A549 (cell line): ENCODE results near the gene ABCA4. TPM values are rescaled to one million over a fixed set of nuclear protein-coding genes. Genes with fewer than 3 reads are reported as not detected.

Experiments used
- ATAC-seq, 2 experiments: fragments of 200-7000 bp in 1 of 2; fragments of >200 bp in 1 of 2; cut with Nextera tagmentation in 1 of 2; cut with Tn5 transposase in 1 of 2; 3 replicates each; pipeline versions ENCODE4 v1.8.0 to v1.9.1; 2018 to 2020; ENCODE audit warnings: mild to moderate bottlenecking in 1 of 2, moderate library complexity in 1 of 2
- CTCF ChIA-PET: fragments of 300-600 bp; sonication (Branson Sonifier 250); formaldehyde crosslinking; extraction: SDS; loops from one replicate; lab custom pipeline; 2021; ENCODE audit warnings: antibody characterized with exemption, inconsistent platforms; lab: Yijun Ruan, JAX
- POLR2A ChIA-PET: fragments of 350-600 bp; formaldehyde crosslinking; extraction: SDS; loops from one replicate; lab custom pipeline; 2021; ENCODE audit warnings: antibody characterized with exemption, inconsistent platforms; lab: Yijun Ruan, JAX
- DNase-seq, 2 experiments: peaks; one replicate each; pipeline versions ENCODE4 v3.0.0 to v3.0.0-alpha.2; 2011 to 2016; ENCODE audit warnings: low read depth in 1 of 2, low spot score in 1 of 2
- FAIRE-seq: peaks from 2 replicates; lab custom pipeline; 2011; peaks lifted over from hg19 to GRCh38; lab: Jason Lieb, UNC
- H3K27ac ChIP-seq, 2 experiments: fragments of >200 bp; sonication (Bioruptor Twin); formaldehyde crosslinking; 3 replicates each; pipeline ENCODE4 v1.5.1; 2016 to 2017
- H3K4me1 ChIP-seq: fragments of >200 bp; sonication (Bioruptor Twin); formaldehyde crosslinking; 3 replicates; pipeline ENCODE4 v1.6.1; 2016
- H3K4me2 ChIP-seq: fragments of >200 bp; sonication (Bioruptor Twin); formaldehyde crosslinking; 3 replicates; pipeline ENCODE4 v1.6.1; 2016
- H3K4me3 ChIP-seq: fragments of >200 bp; sonication (Bioruptor Twin); formaldehyde crosslinking; 3 replicates; pipeline ENCODE4 v1.5.1; 2016
- H3K9me3 ChIP-seq: fragments of >200 bp; sonication (Bioruptor Twin); formaldehyde crosslinking; 3 replicates; pipeline ENCODE4 v1.6.1; 2016
- BCL3 ChIP-seq: fragments of >200 bp; sonication (Bioruptor Twin); formaldehyde crosslinking; IDR thresholded peaks from 3 replicates; pipeline ENCODE4 v1.6.1; 2016
- BHLHE40 ChIP-seq: IDR thresholded peaks from 2 replicates; pipeline ENCODE4 v1.6.1; 2012; ENCODE audit warnings: low read depth, low read length, inconsistent platforms
- CHD2 ChIP-seq: fragments of 150-350 bp; IDR thresholded peaks from 2 replicates; pipeline ENCODE4 v1.6.1; 2014; ENCODE audit warnings: low read length; ENCODE audit not compliant: partially characterized antibody
- CHD4 ChIP-seq: fragments of 200-600 bp; sonication (generic); IDR thresholded peaks from 2 replicates; pipeline ENCODE4 v1.6.1; 2016; ENCODE audit warnings: antibody characterized with exemption, mild to moderate bottlenecking, borderline replicate concordance
- CTCF ChIP-seq: fragments of >200 bp; sonication (Bioruptor Twin); formaldehyde crosslinking; IDR thresholded peaks from 3 replicates; pipeline ENCODE4 v1.5.1; 2016
- EHF ChIP-seq: fragments of 250-450 bp; sonication (Bioruptor Pico); IDR thresholded peaks from 2 replicates; pipeline ENCODE4 v1.5.0; 2020; ENCODE audit warnings: mild to moderate bottlenecking
- EHMT2 ChIP-seq: fragments of 200-600 bp; sonication (generic); IDR thresholded peaks from 2 replicates; pipeline ENCODE4 v1.6.1; 2016; ENCODE audit warnings: antibody characterized with exemption, low read depth, mild to moderate bottlenecking, moderate library complexity
- FOSL2 ChIP-seq, 2 experiments: fragments of 450-650 bp in 1 of 2; fragments of >200 bp in 1 of 2; sonication (Bioruptor Twin) in 1 of 2; formaldehyde crosslinking; IDR thresholded peaks; 2 replicates each; pipeline versions ENCODE4 v1.5.0 to v1.6.1; 2016 to 2020; ENCODE audit warnings: mild to moderate bottlenecking in 1 of 2, moderate library complexity in 1 of 2
- FOXS1 ChIP-seq: fragments of 250-450 bp; sonication (Bioruptor Pico); IDR thresholded peaks from 2 replicates; pipeline ENCODE4 v1.5.0; 2020; ENCODE audit warnings: mild to moderate bottlenecking, moderate library complexity
- HDAC2 ChIP-seq: fragments of 200-600 bp; sonication (generic); IDR thresholded peaks from 2 replicates; pipeline ENCODE4 v1.6.1; 2016
- HES2 ChIP-seq: fragments of >200 bp; sonication (Bioruptor Twin); formaldehyde crosslinking; IDR thresholded peaks from 2 replicates; pipeline ENCODE4 v1.6.1; 2016
- HMGXB4 ChIP-seq: fragments of 250-450 bp; sonication (Bioruptor Pico); IDR thresholded peaks from 2 replicates; pipeline ENCODE4 v1.5.0; 2021; ENCODE audit warnings: mild to moderate bottlenecking, moderate library complexity, borderline replicate concordance
- HOXB13 ChIP-seq: fragments of 250-450 bp; sonication (Bioruptor Pico); IDR thresholded peaks from 2 replicates; pipeline ENCODE4 v1.5.0; 2020; ENCODE audit warnings: low read depth, mild to moderate bottlenecking, moderate library complexity
- KDM1A ChIP-seq: fragments of 200-600 bp; sonication (generic); IDR thresholded peaks from 2 replicates; pipeline ENCODE4 v1.6.1; 2016; ENCODE audit warnings: low read depth, mild to moderate bottlenecking
- KDM5A ChIP-seq: fragments of 200-600 bp; sonication (generic); IDR thresholded peaks from 2 replicates; pipeline ENCODE4 v1.6.1; 2016; ENCODE audit warnings: antibody characterized with exemption, mild to moderate bottlenecking
- MAFK ChIP-seq: fragments of 450-650 bp; IDR thresholded peaks from 2 replicates; pipeline ENCODE4 v1.6.1; 2014; ENCODE audit not compliant: partially characterized antibody
- MYC ChIP-seq: IDR thresholded peaks from 2 replicates; pipeline ENCODE4 v1.6.1; 2012; ENCODE audit warnings: mild to moderate bottlenecking, inconsistent platforms, low read length, improper control_type of control experiment, borderline replicate concordance
- NPAS2 ChIP-seq: fragments of 250-450 bp; sonication (Bioruptor Pico); IDR thresholded peaks from 2 replicates; pipeline ENCODE4 v1.8.0; 2022; ENCODE audit warnings: mild to moderate bottlenecking, moderate library complexity, borderline replicate concordance
- PHF8 ChIP-seq: fragments of 200-600 bp; sonication (generic); IDR thresholded peaks from 2 replicates; pipeline ENCODE4 v1.6.1; 2016; ENCODE audit warnings: low read depth, mild to moderate bottlenecking, antibody characterized with exemption, moderate library complexity, borderline replicate concordance
- RFX5 ChIP-seq: fragments of 450-650 bp; IDR thresholded peaks from 2 replicates; pipeline ENCODE4 v1.7.1; 2014; ENCODE audit warnings: antibody characterized with exemption, mild to moderate bottlenecking, moderate library complexity
- SREBF2 ChIP-seq: fragments of 450-650 bp; IDR thresholded peaks from 2 replicates; pipeline ENCODE4 v1.6.1; 2014; ENCODE audit warnings: mild to moderate bottlenecking, moderate library complexity
- USF2 ChIP-seq: fragments of 450-650 bp; IDR thresholded peaks from 2 replicates; pipeline ENCODE4 v1.6.1; 2014; ENCODE audit warnings: antibody characterized with exemption
- WGBS: methylation state at CpG from one replicate; pipeline ENCODE4 v1.1.6; 2017; ENCODE audit errors: missing lambda C conversion rate; 5-methylcytosine and 5-hydroxymethylcytosine counted together
- polyA plus RNA-seq, 4 experiments: library from polyadenylated mRNA; depleted of rRNA in 3 of 4; stranded (reverse); fragments of >200 nt; fragmentation: RNase III in 1 of 4; extraction: RNeasy Plus Mini Kit Qiagen cat#74134 plus additional on column Dnase treatment in 1 of 4; gene quantifications; 2 replicates in 3 of 4; 3 replicates in 1 of 4; pipeline ENCODE4 v1.2.3, GENCODE V29; 2011 to 2017

The ABCA4 gene
- polyA plus RNA-seq, 2 of the 4 experiments (the other 2 are of a cell fraction) = 0.05 to 0.23 TPM

- no peak for TF ChIP-seq CHD4
These were observed 125.0 kb downstream of the ABCA4 start (continued) for GRCh38 chr1:93995837-93996536.

GRCh38 chr1:93993731-93994130, 127.2 kb downstream of the ABCA4 start:
- WGBS = 78% methylated on average over 6 of the region's 6 CpGs
- DNase-seq = no peak
- Histone ChIP-seq H3K9me3 (no peaks in the 10 kb centered on the region), H3K4me1 (0 out of 3 replicates have a peak, but pooled peaks cover 5% of the 10 kb centered on the region), H3K4me2 (no peak overlapping the region)
- TF ChIP-seq MYC = no peak
- TF ChIP-seq CTCF = no peak
- no peak for TF ChIP-seq KDM5A
- TF ChIP-seq MAFK = no peak
- TF ChIP-seq BHLHE40 = no peak
- TF ChIP-seq HES2 = no peak
- no peak for TF ChIP-seq KDM1A
- no peak for TF ChIP-seq HDAC2
- no peak for TF ChIP-seq EHF (CRISPR knock-in tag)
- TF ChIP-seq USF2 = no peak
- TF ChIP-seq HMGXB4 = no peak
- TF ChIP-seq RFX5 = no peak
- TF ChIP-seq SREBF2 = no peak
- no peak for TF ChIP-seq CHD4
- no peak for TF ChIP-seq HOXB13 (CRISPR knock-in tag)
- TF ChIP-seq PHF8 = no peak
- TF ChIP-seq, all 56 proteins: peak for 0
- no peak overlapping the region for H3K4me3 ChIP-seq
- CTCF ChIA-PET = interaction anchor here (0.6 to 1.4 kb wide), 2 partner anchors 46 to 89 kb away, joined by 3 to 6 read pairs; no protein-coding TSS in a partner anchor
- FAIRE-seq (no peak), ATAC-seq (no peak)
- H3K27ac ChIP-seq = no peak overlapping the region
- POLR2A ChIA-PET = no interaction called here

GRCh38 chr1:93992954-93993353, 128.0 kb downstream of the ABCA4 start:
- Histone ChIP-seq H3K4me2 (no peak overlapping the region), H3K4me1 (0 out of 3 replicates have a peak, but pooled peaks cover 5% of the 10 kb centered on the region), H3K9me3 (no peaks in the 10 kb centered on the region), H3K4me3 (no peak overlapping the region), H3K27ac (no peak overlapping the region)
- TF ChIP-seq RFX5 = no peak
- WGBS = 84% methylated on average over 10 of the region's 10 CpGs
- CTCF ChIA-PET = interaction anchor here (1.4 to 2.0 kb wide), 2 partner anchors 33 to 47 kb away, joined by 4 to 6 read pairs; no protein-coding TSS in a partner anchor
- ATAC-seq (no peak), FAIRE-seq (no peak), DNase-seq (no peak)
- POLR2A ChIA-PET = no interaction called here

GRCh38 chr1:93992190-93992589, 128.8 kb downstream of the ABCA4 start:
- TF ChIP-seq BCL3 = no peak
- no peak for TF ChIP-seq HMGXB4
- no peak for TF ChIP-seq FOXS1 (CRISPR knock-in tag)
- TF ChIP-seq MYC = no peak
- TF ChIP-seq NPAS2 (CRISPR knock-in tag) = no peak
- TF ChIP-seq EHMT2 = no peak
- no peak for TF ChIP-seq EHF (CRISPR knock-in tag)
- TF ChIP-seq FOSL2 (IDR thresholded peaks at IDR 0.05) = no peak
- TF ChIP-seq FOSL2 (CRISPR knock-in tag; IDR thresholded peaks at IDR 0.05) = no peak
- no peak for TF ChIP-seq CHD2
- POLR2A ChIA-PET = no interaction called here
- no peaks in the 10 kb centered on the region for H3K9me3 ChIP-seq
- CTCF ChIA-PET = interaction anchor here (1.4 to 2.0 kb wide), 2 partner anchors 34 to 48 kb away, joined by 4 to 6 read pairs; no protein-coding TSS in a partner anchor
- no peak for FAIRE-seq
- H3K27ac ChIP-seq = no peak overlapping the region
- H3K4me3 ChIP-seq = no peak overlapping the region
- DNase-seq = no peak
- 0 out of 3 replicates have a peak, but pooled peaks cover 5% of the 10 kb centered on the region for H3K4me1 ChIP-seq
- no peak overlapping the region for H3K4me2 ChIP-seq
- 83% methylated on average over 7 of the region's 8 CpGs for WGBS
- no peak for ATAC-seq
